ENCODE results near the gene SPX.

DNA sequence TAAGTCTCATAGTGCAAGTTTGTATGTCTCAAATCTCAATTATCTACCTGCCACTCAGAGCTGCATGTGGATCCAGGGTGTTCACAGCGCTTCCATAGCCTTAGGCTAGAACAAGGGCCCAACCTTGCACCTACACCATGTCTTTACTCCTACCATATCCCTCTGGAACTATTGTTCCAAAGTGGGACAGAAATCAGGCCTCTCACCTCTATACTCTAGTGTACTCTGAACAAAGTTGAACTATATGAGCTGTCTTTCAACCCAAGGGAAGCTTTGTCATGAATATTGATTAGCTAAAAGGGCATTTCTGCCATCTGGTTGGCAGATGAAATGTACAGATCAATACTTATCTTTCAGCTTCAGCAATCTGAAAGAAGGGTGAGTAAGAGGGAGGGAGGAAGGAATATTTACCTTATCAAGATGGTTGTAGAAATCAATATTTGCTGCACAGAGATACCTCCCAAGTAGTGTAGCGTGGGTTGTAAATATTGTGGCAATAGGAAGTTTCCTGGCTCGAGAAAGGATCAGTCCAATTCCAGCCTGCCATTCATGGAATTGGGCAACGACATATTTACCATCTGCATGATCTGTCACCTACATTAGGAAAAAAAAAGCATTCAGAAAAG is 47.8 kb downstream of the SPX start:
- TF ChIP-seq, protein P1, sequence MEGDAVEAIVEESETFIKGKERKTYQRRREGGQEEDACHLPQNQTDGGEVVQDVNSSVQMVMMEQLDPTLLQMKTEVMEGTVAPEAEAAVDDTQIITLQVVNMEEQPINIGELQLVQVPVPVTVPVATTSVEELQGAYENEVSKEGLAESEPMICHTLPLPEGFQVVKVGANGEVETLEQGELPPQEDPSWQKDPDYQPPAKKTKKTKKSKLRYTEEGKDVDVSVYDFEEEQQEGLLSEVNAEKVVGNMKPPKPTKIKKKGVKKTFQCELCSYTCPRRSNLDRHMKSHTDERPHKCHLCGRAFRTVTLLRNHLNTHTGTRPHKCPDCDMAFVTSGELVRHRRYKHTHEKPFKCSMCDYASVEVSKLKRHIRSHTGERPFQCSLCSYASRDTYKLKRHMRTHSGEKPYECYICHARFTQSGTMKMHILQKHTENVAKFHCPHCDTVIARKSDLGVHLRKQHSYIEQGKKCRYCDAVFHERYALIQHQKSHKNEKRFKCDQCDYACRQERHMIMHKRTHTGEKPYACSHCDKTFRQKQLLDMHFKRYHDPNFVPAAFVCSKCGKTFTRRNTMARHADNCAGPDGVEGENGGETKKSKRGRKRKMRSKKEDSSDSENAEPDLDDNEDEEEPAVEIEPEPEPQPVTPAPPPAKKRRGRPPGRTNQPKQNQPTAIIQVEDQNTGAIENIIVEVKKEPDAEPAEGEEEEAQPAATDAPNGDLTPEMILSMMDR (IDR thresholded peaks at IDR 0.05): no peak
- TF ChIP-seq EP300 (IDR thresholded peaks at IDR 0.05): no peak
